Muscle of leg (tissue), 11 donors: ENCODE results near the gene A1CF. TPM values are rescaled to one million over a fixed set of nuclear protein-coding genes. Genes with fewer than 3 reads are reported as not detected.
"Not testable (repeated sequence)": the region's sequence is repeated elsewhere in the genome, so short reads cannot be mapped to it uniquely, and the experiment has no call there.

Source experiments
- DNase-seq: peaks from one replicate; pipeline ENCODE4 v3.0.0; 2013
- H3K27ac ChIP-seq: one replicate; pipeline ENCODE4 v1.5.1; 2013; ENCODE audit warnings: mild to moderate bottlenecking, low read length, control low read depth
- H3K27me3 ChIP-seq: one replicate; pipeline ENCODE4 v1.6.1; 2013; ENCODE audit warnings: low read length; ENCODE audit not compliant: control insufficient read depth, insufficient read depth
- H3K36me3 ChIP-seq: one replicate; pipeline ENCODE4 v1.6.1; 2013; ENCODE audit warnings: low read length; ENCODE audit not compliant: control insufficient read depth, insufficient read depth
- H3K4me1 ChIP-seq: one replicate; pipeline ENCODE4 v1.6.1; 2013; ENCODE audit warnings: low read length; ENCODE audit not compliant: control insufficient read depth, insufficient read depth
- H3K4me3 ChIP-seq: one replicate; pipeline ENCODE4 v1.5.1; 2013; ENCODE audit warnings: low read length, control low read depth
- H3K9me3 ChIP-seq: replicated peaks from 2 replicates; pipeline ENCODE4 v1.6.1; 2013; ENCODE audit warnings: low read depth, low read length; ENCODE audit not compliant: control insufficient read depth
- WGBS: methylation state at CpG from one replicate; pipeline ENCODE4 v1.1.5; 2013; ENCODE audit warnings: missing lambda C conversion rate; ENCODE audit not compliant: insufficient coverage; 5-methylcytosine and 5-hydroxymethylcytosine counted together
- polyA plus RNA-seq, 8 donors: library from polyadenylated mRNA; unstranded; fragments of 120-200 nt; gene quantifications; one replicate each; pipeline versions ENCODE4 v1.2.1 to v1.2.3, GENCODE V29; 2013; ENCODE audit warnings: inconsistent platforms in 1 of 8, low replicate concordance in 1 of 8; ENCODE audit not compliant: insufficient read length in 8 of 8, insufficient read depth in 1 of 8
- total RNA-seq: library from RNA; stranded (reverse); fragments of 120-200 nt; gene quantifications from one replicate; pipeline ENCODE4 v1.2.4, GENCODE V29; 2013

A1CF gene
- total and polyA plus RNA-seq, 9 donors = 0.01 to 2.4 (median 0.11) TPM; not detected in 4

DNA sequence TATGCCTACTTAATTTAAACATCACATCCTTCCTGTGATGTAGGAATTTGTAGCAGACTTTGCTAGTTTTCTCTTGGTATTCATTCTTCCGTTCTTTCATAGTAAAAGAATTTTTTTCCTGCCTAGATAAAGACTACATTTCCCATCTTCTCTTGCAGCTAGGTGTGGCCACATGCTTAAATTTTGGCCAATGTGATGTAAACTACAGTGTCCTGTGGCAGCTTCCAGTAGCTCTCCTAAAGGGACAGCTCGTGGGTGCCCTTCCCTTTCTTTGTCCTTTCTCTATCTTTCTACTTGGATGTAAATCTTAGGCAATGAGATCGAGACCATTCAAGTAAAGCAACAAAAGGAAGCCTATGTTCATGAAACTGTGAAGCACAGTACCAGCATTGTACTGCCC lies 87.1 kb downstream of the A1CF start:
- Histone ChIP-seq H3K27me3 (no peaks in the 10 kb centered on the region), H3K4me1 (no peaks in the 10 kb centered on the region), H3K36me3 (no peaks in the 10 kb centered on the region), H3K4me3 (no peak overlapping the region), H3K27ac (no peak overlapping the region), H3K9me3 (no peaks in the 10 kb centered on the region)
- DNase-seq = no peak
- WGBS = no CpG with 5 or more reads among the region's 3 CpGs

DNA sequence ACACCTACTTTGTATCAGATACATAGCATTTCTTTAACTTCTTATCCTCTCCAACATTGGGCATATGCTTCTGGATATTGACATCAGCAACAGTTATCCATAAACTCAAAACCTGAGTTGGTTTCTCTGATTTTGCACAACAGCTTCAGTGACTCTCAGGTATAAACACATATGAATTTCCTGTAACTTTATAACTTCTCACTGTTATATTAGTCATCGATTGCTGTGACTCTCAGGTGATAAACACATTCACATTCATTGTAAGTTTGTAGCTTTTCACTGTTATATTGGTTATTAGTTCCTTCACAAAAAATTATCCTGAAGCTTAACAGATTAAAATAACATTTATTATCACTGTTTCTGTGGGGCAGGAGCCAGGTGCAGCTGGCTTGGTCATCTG lies 88.7 kb downstream of the A1CF start:
- no CpG with 5 or more reads among the region's 1 CpG for WGBS
- H3K27me3 ChIP-seq = no peaks in the 10 kb centered on the region
- H3K4me3 ChIP-seq = no peak overlapping the region

DNA sequence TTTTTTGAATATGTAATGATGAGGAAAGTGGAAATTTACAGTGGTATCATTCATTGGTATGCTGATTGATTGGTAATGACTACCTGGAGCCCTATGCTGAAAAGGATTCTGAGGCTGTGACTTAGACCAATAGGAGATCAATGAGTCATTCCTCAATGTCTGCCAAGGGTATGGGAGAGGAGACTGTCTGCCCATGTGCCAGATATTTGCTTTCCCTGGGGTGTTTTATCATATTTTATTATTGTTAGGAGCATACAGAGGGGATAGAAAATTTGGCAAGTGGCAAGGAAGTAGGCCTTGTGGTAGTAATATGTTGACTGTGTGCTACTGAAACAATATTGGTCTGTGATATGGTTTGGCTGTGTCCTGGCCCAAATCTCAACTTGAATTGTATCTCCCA lies 90.9 kb downstream of the A1CF start:
- H3K27ac ChIP-seq = no peak overlapping the region
- no peak for DNase-seq
- no peaks in the 10 kb centered on the region for H3K9me3 ChIP-seq

More for the DNA sequence above, 88.7 kb downstream of the A1CF start:
- H3K9me3 ChIP-seq = no peaks in the 10 kb centered on the region
- H3K27ac ChIP-seq = no peak overlapping the region
- DNase-seq = no peak
- H3K4me1 ChIP-seq = no peaks in the 10 kb centered on the region
- H3K36me3 ChIP-seq = no peaks in the 10 kb centered on the region

DNA sequence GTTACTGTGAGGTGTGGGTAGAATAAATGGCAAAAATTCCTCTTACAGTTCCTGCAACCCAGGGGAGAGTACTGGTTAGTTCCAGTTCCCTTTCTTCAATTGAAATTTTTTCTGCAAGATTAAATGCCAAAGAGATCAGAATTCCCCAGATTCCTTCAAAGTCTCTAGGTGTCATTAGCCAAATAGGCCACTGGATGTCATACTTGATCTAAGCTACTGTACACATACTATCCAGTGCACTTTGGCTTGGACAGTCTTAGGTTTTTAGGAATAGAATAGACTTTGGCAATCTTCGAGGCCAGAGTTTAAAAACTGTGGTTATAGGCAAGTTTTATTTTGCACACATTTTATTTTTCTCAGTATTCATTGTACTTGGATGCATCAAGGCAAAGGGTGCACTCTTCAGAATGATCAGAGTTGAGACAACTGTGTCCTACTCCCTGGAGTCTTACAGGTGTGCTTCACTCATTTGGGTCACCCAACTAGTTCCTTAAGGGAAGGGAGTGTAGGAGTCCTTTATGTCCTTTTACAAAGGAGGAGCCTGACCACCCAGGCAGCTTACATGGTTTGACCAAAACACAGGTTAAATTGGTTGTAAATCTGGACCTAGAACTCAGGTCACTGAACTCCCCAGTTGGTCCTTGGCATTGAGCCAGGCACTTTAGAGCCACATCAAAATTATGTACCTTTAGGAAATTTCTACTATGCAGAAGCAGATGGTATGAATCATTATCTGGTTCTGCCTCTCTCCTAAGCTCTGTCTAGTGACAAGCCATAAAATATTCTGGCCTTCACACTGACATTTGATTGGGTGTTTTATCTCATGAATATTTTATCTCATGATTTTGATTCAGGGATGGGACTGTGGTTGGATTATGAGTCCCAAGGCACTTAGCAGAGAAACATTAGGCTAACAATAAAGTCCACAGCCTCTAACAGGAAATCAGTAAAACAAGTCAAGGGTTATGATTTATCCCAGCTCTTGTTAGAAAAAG lies 96.2 kb downstream of the A1CF start:
- no peaks in the 10 kb centered on the region for H3K36me3 ChIP-seq
- H3K4me3 ChIP-seq = no peak overlapping the region
- H3K4me1 ChIP-seq = no peaks in the 10 kb centered on the region
- WGBS = no CpG with 5 or more reads among the region's 1 CpG
- H3K27me3 ChIP-seq = no peaks in the 10 kb centered on the region
- H3K27ac ChIP-seq = no peak overlapping the region
- peak; percentile 4 for DNase-seq
- no peaks in the 10 kb centered on the region for H3K9me3 ChIP-seq

More for the DNA sequence above, 90.9 kb downstream of the A1CF start:
- H3K4me1 ChIP-seq = no peaks in the 10 kb centered on the region
- H3K36me3 ChIP-seq = no peaks in the 10 kb centered on the region
- no peak overlapping the region for H3K4me3 ChIP-seq
- H3K27me3 ChIP-seq = no peaks in the 10 kb centered on the region

DNA sequence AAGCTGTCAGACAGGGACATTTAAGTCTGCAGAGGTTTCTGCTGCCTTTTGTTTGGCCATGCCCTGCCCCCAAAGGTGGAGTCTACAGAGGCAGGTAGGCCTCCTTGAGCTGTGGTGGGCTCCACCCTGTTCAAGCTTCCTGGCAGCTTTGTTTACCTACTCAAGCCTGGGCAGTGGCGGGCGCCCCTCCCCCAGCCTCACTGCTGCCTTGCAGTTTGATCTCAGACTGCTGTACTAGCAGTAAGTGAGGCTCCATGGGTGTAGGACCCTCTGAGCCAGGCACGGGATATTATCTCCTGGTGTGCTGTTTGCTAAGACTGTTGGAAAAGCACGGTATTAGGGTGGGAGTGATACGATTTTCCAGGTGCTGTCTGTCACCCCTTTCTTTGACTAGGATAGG lies 97.5 kb downstream of the A1CF start:
- not testable (repeated sequence) for DNase-seq, H3K36me3 ChIP-seq, H3K27ac ChIP-seq, H3K9me3 ChIP-seq, H3K4me1 ChIP-seq, H3K4me3 ChIP-seq, H3K27me3 ChIP-seq
- 74% methylated on average over 3 of the region's 5 CpGs for WGBS

DNA sequence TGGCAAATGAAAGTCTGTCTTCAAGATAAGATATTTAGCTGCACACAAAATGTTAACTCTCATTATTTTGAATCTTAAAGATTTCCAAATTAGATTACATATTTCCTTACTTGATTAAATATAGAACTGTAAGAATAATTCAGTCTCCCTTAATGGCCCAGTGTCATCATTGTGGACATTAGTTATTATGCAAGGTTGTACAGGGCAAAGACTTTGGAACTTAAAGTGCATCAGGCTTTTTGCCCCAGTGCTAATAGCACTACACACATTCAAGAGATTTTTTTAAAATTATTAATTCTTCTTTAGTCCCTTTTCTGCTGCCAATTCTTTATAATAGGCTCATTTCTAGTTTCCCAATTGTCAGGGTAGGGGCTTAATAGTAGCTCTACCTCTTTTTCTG lies 103.4 kb downstream of the A1CF start:
- H3K27me3 ChIP-seq, H3K4me1 ChIP-seq, H3K9me3 ChIP-seq, DNase-seq, H3K36me3 ChIP-seq, H3K4me3 ChIP-seq, H3K27ac ChIP-seq: not testable (repeated sequence)

DNA sequence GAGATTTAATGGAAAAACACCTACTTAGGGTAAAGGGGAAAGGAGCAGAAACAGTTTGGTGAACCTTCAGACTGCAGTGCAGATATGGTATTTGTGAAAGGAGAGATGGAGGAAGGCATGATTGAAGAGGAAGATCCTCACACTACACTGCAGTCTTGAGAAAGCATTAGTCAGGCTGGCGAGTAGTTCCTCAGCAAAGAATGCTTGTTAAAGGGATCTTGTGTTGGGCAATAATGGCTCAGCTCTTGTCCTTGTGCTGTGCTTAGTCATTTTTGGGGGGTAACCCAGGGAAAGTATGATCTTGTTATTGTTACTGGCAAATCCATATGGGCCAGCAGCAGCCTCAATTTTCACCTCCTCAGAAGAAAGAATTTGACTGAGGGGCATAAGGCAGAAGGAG lies 105.4 kb downstream of the A1CF start:
- not testable (repeated sequence) for DNase-seq, H3K27ac ChIP-seq, H3K9me3 ChIP-seq, H3K27me3 ChIP-seq, H3K4me3 ChIP-seq, H3K36me3 ChIP-seq, H3K4me1 ChIP-seq
- WGBS = no CpG with 5 or more reads among the region's 1 CpG

DNA sequence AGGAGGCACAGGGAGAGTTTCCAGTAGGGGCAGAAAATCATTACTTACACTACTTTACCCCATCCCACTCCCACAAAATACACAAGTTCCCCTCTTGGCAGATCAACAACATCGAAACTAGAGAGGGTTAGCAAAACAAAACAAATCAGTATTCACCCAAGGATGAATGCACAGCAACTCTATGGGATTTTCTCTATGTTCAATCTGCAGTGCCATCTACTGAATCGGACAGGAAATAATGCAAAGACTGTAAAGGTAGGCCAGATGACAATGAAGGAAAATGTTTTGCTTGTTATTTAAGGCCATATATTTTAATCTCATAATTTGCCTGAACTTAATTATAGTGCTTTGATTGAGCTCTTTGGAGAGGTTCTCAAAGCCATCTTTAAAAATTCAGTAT lies 110.6 kb downstream of the A1CF start:
- H3K27ac ChIP-seq, DNase-seq, H3K27me3 ChIP-seq, H3K36me3 ChIP-seq, H3K4me3 ChIP-seq, H3K4me1 ChIP-seq, H3K9me3 ChIP-seq: not testable (repeated sequence)
- no CpG with 5 or more reads among the region's 2 CpGs for whole genome bisulfite sequencing

DNA sequence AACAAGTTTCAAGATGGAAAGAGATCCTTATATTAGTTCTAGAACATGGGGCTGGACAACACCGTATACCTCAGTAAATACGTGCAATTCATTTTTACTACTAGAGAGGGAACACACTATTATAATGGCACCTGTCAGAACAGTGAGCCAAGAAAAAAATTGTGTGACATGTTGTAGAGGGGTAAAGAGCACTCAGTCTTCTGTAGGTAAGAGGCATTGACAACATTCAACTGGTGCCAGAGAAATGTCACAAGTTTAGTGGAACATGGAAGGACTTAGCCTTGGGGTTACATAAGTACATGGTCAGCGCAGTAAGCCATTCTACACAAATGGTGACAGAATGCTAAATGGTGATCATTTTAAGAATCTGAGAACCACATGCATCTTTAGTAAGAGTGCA lies 113.4 kb downstream of the A1CF start:
- no CpG with 5 or more reads among the region's 3 CpGs for WGBS
- not testable (repeated sequence) for H3K36me3 ChIP-seq, H3K4me3 ChIP-seq, DNase-seq, H3K4me1 ChIP-seq, H3K27ac ChIP-seq, H3K27me3 ChIP-seq, H3K9me3 ChIP-seq

DNA sequence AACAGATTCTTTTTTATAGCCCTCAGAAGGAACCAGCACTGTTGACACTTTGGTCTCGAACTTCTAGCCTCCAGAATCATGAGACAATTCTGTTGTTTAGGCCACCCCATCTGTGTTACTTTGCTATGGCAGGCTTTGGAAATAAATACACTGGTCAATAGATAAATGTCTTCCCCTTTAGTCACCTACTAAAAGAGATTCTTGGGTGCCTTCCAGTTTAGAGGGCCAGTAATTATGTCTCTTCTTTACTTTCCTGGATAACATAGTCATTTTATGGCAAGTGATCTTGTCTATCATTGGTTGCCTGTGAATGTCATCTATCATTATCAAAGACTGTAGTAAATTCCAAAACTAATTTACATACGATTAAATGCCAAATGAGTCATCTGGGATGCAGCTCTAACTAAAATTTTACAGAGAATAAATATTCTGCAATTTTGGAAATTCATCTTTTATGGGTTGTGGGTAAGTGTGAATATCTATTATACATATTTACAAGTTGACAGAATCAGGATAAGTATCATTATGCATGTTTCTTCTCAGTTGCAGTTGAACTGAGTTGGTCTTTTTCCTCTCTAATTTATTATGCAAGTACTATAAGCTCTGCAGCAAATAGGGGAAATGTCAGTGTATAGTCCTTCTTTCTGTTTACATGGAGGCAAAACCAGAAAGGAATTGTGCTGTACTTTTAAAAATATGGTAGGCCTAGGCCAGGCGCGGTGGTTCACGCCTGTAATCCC lies 118.5 kb downstream of the A1CF start:
- H3K36me3 ChIP-seq, H3K4me3 ChIP-seq, H3K27me3 ChIP-seq, H3K4me1 ChIP-seq, DNase-seq, H3K27ac ChIP-seq, H3K9me3 ChIP-seq: not testable (repeated sequence)
- WGBS = no CpG with 5 or more reads among the region's 5 CpGs
